NCI-H2196 (cell line): ENCODE data around the gene FOXK1.
A peak's percentile ranks its signal among the peaks of the same experiment; 100 is the strongest.
"Not testable (repeated sequence)": the region's sequence is repeated elsewhere in the genome, so short reads cannot be mapped to it uniquely, and the experiment has no call there.

Source experiments
- DNase-seq: peaks from one replicate; lab custom pipeline; 2025; ENCODE audit not compliant: unreplicated experiment; lab: John Stamatoyannopoulos, UW

FOXK1 gene

DNA sequence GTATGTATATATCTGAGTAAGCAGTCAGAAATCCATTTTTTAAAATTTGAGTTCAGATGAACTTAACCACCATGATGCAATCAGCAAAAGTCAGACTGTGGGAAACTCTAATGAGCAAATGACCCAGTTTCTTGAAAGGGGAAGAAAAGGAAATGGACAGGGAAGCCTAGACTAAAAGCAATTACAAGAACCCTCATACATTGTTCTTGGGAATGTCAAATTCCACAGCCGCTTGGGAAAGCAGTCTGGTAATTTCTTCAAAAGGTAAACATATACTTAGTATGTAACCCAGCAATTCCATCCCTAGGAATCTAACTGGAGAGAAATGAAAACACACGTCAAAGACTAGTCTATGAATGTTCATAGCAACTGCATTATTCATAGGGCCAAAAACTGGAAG, 16.4 kb upstream of the FOXK1 start:
- no peak for DNase-seq

GRCh38 chr7:4667776-4668509, 14.2 kb upstream of the FOXK1 start:
- no peak for DNase-seq

DNA sequence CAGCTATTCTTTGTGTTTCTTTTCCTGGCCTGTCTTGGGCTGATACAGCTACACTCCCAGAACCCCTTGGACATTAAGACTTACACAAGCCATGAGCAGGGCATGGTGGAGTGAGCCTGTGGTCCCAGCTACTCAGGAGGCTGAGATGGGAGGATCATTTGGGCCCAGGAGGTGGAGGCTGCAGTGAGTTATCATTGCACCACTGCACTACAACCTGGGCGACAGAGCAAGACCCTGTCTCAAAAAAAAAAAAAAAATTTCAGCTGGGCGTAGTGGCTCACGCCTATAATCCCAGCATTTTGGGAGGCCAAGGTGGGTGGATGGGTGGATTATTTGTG, 13.6 kb upstream of the FOXK1 start:
- DNase-seq, result no peak

DNA sequence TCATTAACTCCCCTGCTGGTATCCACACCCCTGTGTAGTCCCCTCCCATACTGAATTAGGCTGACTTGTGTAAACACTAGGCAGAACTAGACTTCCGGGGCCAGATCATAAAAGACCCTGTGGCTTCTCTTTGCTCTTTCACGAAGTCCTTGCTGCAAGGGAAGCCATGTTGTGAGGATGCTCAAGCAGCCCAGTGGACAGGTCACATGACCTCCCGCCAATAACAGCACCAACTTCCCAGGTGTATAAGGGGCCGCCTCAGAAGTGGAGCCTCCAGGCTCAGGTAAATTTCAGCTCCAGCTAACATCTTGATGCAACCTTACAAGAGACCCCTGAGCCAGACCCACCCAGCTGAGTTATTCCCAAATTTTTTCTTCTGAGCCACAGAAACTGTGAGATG, 11.3 kb upstream of the FOXK1 start:
- DNase-seq, result no peak

DNA sequence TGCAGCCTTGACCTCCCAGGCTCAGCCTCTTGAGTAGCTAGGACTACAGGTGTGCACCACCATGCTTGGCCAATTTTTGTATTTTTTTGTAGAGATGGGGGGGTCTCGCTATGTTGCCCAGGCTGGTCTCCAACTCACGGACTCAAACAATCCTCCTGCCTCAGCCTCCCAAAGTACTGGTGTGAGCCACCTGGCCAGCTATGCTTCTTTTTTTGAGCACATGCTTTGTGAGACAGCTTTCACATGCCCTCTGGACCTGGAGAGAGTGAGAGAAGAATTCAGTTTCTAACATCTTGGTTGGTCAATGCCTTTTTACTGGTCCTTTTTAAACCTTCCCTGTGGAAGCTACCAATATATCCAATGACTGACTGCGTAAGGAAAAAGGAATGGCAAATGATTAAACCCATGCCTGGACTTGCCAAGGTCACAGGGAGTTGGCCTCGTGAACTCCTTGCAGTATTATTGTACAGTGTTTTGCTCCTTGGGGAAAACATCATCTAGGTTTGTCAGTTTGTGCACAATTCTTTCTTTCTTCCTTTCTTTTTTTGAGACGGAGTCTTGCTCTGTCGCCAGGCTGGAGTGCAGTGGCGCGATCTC, 6.2 kb upstream of the FOXK1 start:
- no peak for DNase-seq

DNA sequence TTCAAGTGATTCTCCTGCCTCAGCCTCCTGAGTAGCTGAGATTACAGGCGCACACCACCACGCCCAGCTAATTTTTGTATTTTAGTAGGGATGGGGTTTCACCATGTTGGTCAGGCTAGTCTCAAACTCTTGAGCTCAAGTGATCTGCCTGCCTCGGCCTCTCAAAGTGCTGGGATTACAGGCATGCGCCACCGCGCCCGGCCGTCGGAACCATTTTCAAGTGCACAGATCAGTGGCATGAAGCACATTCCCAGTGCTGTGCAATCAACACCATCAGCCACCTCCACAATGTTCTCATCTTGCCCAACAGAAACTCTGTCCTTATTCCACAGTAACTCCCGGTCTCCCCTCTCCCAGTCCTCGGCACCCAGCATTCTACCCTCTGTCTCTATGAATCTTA, 4.6 kb upstream of the FOXK1 start:
- not testable (repeated sequence) for DNase-seq

GRCh38 chr7:4681218-4681851, 760 bp upstream of the FOXK1 start:
- DNase-seq, result no peak

- DNase-seq, result peak; percentile 16
Measured at GRCh38 chr7:4682621-4683042, 537 bp downstream of the FOXK1 start.

- no peak for DNase-seq
Measured at GRCh38 chr7:4683043-4683883, 1.2 kb downstream of the FOXK1 start.

- DNase-seq, result peak; percentile 14
Measured at GRCh38 chr7:4683884-4684565, 1.9 kb downstream of the FOXK1 start.

GRCh38 chr7:4684846-4685245, 2.8 kb downstream of the FOXK1 start:
- no peak for DNase-seq

DNA sequence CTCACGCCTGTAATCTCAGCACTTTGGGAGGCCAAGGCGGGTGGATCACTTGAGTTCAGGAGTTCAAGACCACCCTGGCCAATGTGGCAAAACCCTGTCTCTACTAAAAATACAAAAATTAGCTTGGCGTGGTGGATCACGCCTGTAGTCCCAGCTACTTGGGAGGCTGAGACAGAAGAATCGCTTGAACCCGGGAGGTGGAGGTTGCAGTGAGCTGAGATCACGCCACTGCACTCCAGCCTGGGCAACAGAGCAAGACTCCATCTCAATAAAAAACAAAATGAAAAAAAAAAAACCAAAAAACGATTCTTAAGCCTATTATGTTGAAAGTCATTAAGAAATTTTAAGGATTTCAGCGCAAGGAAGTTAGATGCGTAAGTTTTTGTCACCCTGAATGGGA, 3.6 kb downstream of the FOXK1 start:
- DNase-seq, result not testable (repeated sequence)

DNA sequence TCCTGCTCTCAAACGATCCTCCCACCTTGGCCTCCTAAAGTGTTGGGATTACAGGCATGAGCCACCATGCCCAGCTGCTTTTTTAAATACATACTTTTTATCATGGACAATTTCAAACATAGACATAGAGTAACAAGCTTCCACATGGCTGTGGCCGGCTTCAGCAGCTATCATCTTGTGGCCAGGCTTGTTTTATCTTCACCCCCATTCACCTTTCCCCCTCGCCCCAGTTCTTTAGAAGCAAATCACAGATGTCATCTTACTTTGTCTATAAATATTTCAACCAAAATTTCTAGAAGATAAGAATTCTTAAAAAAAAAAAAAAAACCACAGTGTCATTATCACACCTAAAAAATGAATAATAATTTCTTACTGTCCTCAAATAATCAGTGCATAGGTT, 5.9 kb downstream of the FOXK1 start:
- DNase-seq, result no peak

GRCh38 chr7:4689151-4689550, 7.1 kb downstream of the FOXK1 start:
- DNase-seq, result no peak

GRCh38 chr7:4689668-4690067, 7.6 kb downstream of the FOXK1 start:
- DNase-seq, result no peak

DNA sequence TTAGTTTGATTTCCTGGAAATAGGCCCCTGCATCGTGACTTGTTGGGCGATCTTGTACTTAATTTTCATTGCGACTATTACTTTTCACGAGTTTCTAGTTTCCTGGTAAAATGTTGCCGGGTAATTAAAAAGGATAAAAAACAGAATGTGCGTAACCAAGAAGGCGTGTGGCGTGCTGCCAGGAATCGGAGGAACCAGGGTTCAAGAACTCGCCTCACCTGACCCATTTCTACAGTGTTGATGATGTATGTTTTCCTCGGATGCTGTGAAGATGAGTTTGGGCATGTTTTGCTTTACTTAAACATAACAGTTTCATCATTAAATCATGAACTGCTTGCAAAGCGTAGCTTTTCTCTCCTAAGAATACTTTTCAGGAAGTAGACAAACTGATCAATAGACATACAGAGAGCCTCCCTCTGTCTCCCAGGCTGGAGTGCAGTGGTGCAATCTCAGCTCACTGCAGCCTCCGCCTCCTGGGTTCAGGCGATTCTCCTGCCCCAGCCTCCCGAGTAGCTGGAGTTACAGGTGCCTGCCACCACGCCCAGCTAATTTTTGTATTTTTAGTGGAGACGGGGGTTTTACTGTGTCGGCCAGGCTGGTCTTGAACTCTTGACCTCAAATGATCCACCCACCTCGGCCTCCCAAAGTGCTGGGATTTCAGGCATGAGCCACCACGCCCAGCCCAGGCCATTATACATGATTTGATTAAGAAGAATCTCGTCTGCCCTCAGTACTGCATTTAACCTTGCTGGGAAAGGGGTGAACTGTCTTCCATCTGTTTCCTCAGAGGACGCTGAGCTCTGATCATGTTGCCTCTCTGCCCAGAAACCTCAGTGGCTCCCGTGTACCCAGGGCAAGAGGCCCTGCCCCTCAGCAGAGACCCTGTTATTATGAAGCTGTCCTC, 9.1 kb downstream of the FOXK1 start:
- DNase-seq, result no peak

- DNase-seq, result no peak
Measured at GRCh38 chr7:4692055-4692454, 10.0 kb downstream of the FOXK1 start.

DNA sequence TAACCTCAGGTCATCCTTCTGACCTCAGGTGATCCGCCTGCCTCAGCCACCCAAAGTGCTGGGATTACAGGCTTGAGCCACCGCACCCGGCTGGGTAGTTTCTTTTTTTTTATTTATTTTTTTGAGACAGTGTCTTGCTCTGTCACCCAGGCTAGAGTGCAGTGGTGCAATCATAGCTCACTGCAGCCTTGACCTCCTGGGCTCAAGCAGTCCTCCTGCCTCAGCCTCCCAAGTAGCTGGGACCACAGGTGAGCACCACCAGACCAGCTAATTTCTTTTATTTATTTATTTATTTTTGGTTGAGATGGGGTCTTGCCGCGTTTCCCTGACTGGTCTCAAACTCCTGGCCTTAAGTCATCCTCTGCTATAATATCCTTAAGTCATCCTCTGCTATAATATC, 10.5 kb downstream of the FOXK1 start:
- not testable (repeated sequence) for DNase-seq

GRCh38 chr7:4693152-4693551, 11.1 kb downstream of the FOXK1 start:
- no peak for DNase-seq

GRCh38 chr7:4693749-4694148, 11.7 kb downstream of the FOXK1 start:
- DNase-seq, result no peak
